HCEC 1CT (cell line): Measurements from ENCODE around the gene ABCE1.
"Not testable (repeated sequence)": the region's sequence is repeated elsewhere in the genome, so short reads cannot be mapped to it uniquely, and the experiment has no call there.

Experiments
- DNase-seq: peaks from one replicate; pipeline ENCODE4 v3.0.0-alpha.2; 2017

ABCE1 gene

GRCh38 chr4:145103496-145103895 is 5.4 kb downstream of the ABCE1 start:
- DNase-seq: no peak

- no peak for DNase-seq
Measured at GRCh38 chr4:145107126-145107525, 9.0 kb downstream of the ABCE1 start.

GRCh38 chr4:145108128-145108527 is 10.0 kb downstream of the ABCE1 start:
- no peak for DNase-seq

GRCh38 chr4:145125396-145125795 is 27.3 kb downstream of the ABCE1 start:
- no peak for DNase-seq

- no peak for DNase-seq
Measured at GRCh38 chr4:145130130-145130529, 32.0 kb downstream of the ABCE1 start.

GRCh38 chr4:145130788-145131399 is 32.8 kb downstream of the ABCE1 start:
- DNase-seq: peak; percentile 69

GRCh38 chr4:145131848-145132247 is 33.7 kb downstream of the ABCE1 start:
- DNase-seq: no peak

- no peak for DNase-seq
Measured at GRCh38 chr4:145132511-145133098, 34.5 kb downstream of the ABCE1 start.

- not testable (repeated sequence) for DNase-seq
Measured at GRCh38 chr4:145136219-145136618, 38.1 kb downstream of the ABCE1 start.

GRCh38 chr4:145148980-145149379 is 50.9 kb downstream of the ABCE1 start:
- no peak for DNase-seq

GRCh38 chr4:145153181-145153903 is 55.2 kb downstream of the ABCE1 start:
- no peak for DNase-seq

GRCh38 chr4:145153904-145154298 is 55.8 kb downstream of the ABCE1 start:
- DNase-seq: no peak

GRCh38 chr4:145154573-145154972 is 56.5 kb downstream of the ABCE1 start:
- DNase-seq: no peak

GRCh38 chr4:145155268-145155870 is 57.3 kb downstream of the ABCE1 start:
- DNase-seq: no peak

- DNase-seq: no peak
Measured at GRCh38 chr4:145156986-145157385, 58.9 kb downstream of the ABCE1 start.

GRCh38 chr4:145161549-145161948 is 63.4 kb downstream of the ABCE1 start:
- DNase-seq: no peak

- no peak for DNase-seq
Measured at GRCh38 chr4:145167887-145168286, 69.8 kb downstream of the ABCE1 start.

- no peak for DNase-seq
Measured at GRCh38 chr4:145168581-145169187, 70.6 kb downstream of the ABCE1 start.

GRCh38 chr4:145170223-145170622 is 72.1 kb downstream of the ABCE1 start:
- DNase-seq: no peak

- DNase-seq: no peak
Measured at GRCh38 chr4:145171911-145172310, 73.8 kb downstream of the ABCE1 start.

GRCh38 chr4:145176641-145177432 is 78.7 kb downstream of the ABCE1 start:
- DNase-seq: no peak

GRCh38 chr4:145177511-145177905 is 79.4 kb downstream of the ABCE1 start:
- no peak for DNase-seq
